NCI-H2107 (cell line): ENCODE results near the gene AMZ2.
"Not testable (repeated sequence)": the region's sequence is repeated elsewhere in the genome, so short reads cannot be mapped to it uniquely, and the experiment has no call there.

Experiments used
- DNase-seq: peaks from one replicate; lab custom pipeline; 2025; lab: John Stamatoyannopoulos, UW

Gene AMZ2

GRCh38 chr17:68220186-68220585 lies 27.7 kb upstream of the AMZ2 start:
- not testable (repeated sequence) for DNase-seq

- not testable (repeated sequence) for DNase-seq
Observed at GRCh38 chr17:68220786-68221185, 27.1 kb upstream of the AMZ2 start.

DNA sequence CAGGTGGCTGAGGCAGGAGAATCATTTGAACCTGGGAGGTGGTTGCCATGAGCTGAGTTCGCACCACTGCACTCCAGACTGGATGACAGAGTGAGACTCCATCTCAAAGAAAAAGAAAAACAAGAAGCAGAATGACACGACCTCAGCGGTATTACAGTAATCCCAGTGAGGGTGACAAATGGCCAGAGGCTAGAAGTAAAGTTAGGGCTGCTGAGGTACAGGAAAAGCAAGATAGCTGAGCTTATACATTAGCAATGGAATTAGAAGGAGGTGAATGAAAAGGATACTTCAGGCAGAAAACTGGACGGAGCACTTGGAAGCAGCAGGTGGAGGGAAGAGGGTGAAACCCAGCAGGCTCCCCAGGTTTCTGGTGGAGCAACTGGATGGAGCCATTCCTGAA lies 26.1 kb upstream of the AMZ2 start:
- DNase-seq = no peak

GRCh38 chr17:68222606-68223005 lies 25.2 kb upstream of the AMZ2 start:
- no peak for DNase-seq

DNA sequence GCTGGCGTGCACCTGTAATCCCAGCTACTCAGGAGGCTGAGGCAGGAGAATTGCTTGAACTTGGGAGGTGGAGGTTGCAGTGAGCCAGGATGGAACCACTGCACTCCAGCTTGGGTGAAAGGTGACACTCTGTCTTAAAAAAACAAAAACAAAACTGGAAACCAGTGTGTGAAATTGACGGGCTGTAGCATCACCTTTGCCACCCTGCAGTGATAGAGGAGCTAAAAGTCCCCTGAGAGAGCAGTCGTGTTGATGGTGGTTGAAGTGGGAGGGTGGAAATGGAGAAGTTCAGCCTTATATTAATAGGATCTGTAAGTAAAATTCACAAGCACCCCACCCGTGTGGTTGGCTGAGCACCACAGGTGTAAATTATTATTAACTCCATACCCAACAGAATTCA lies 22.8 kb upstream of the AMZ2 start:
- DNase-seq = not testable (repeated sequence)

GRCh38 chr17:68228039-68228680 lies 19.7 kb upstream of the AMZ2 start:
- DNase-seq = not testable (repeated sequence)

- no peak for DNase-seq
Observed at GRCh38 chr17:68228817-68229570, 18.8 kb upstream of the AMZ2 start.

DNA sequence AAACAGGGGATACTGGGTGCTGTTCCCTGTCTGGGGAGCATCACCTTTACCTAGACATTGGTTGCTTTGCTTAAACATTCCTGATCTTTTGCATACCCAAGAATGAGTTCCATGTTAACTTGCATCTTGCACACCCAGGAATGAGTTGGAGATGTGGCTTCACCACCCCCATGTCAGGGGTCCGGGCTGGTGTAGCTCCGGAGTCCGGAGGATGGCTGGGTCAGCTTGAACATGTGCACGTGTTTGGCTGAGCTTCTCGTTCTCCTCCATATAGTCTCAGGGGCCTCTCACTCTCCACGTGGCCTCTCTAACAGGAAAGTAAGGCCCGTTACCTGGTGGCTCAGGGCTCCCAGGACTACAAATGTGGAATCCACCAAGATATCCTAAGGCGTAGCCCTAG lies 18.2 kb upstream of the AMZ2 start:
- no peak for DNase-seq

GRCh38 chr17:68231131-68231530 lies 16.7 kb upstream of the AMZ2 start:
- DNase-seq = not testable (repeated sequence)

DNA sequence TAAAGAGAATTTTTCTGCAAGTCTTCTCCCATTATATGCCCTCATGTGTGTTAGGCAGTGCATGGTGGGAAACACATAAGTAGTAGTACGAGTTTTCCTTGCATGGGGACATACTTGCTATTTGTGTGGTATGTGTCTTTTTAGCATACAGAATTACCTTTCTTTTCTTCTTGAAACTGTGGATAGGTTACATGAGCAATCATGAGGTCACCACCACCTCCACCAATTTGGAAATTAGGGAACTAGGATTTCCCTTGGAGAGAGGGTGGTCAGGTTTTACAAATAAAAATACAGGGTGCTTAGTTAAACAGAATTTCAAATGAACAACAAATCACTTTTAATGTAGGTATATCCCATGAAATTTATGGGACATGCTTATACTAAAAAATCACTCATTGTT lies 16.3 kb upstream of the AMZ2 start:
- DNase-seq = no peak

DNA sequence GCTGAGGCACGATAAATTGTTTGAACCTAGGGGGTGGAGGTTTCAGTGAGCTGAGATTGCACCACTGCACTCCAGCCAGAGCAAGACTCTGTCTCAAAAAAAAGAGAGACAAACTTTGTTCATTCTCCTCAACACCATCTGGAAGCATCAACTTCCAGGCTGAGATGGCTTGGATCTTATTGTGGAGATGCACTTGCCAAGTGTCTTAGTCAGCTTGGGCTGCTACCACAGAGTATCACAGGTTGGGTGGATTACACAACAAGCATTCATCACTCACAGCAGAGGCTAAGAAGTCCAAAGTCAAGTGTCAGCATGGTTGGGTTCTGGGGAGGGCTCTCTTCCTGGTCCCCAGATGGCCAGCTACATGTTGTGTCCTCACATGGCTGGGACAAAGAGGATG lies 15.1 kb upstream of the AMZ2 start:
- not testable (repeated sequence) for DNase-seq

DNA sequence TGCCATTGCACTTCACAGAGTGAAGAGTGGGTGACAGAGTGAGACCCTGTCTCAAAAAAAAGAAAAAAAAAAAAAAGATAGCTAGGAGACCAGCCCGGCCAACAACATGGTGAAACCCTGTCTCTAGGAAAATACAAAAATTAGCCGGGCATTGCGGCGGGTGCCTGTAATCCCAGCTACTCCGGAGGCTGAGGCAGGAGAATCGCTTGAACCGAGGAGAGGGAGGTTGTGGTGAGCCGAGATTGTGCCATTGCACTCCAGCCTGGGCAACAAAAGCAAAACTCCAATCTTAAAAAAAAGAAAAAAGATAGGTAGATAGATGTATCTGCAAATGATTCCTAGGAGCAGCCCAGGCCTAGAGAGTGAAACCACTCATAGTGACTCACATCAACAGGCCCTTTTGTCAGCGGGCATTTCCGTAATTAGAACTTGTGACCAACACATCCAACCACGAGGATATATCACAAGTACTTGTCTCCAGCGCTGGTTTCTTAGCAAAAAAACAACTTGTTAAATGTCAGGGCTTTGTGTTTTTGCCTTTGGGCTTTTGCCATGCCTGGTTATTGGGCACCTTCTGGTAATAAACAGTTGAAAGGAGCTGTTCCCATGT lies 13.0 kb upstream of the AMZ2 start:
- DNase-seq = not testable (repeated sequence)

GRCh38 chr17:68235336-68235791 lies 12.5 kb upstream of the AMZ2 start:
- not testable (repeated sequence) for DNase-seq

DNA sequence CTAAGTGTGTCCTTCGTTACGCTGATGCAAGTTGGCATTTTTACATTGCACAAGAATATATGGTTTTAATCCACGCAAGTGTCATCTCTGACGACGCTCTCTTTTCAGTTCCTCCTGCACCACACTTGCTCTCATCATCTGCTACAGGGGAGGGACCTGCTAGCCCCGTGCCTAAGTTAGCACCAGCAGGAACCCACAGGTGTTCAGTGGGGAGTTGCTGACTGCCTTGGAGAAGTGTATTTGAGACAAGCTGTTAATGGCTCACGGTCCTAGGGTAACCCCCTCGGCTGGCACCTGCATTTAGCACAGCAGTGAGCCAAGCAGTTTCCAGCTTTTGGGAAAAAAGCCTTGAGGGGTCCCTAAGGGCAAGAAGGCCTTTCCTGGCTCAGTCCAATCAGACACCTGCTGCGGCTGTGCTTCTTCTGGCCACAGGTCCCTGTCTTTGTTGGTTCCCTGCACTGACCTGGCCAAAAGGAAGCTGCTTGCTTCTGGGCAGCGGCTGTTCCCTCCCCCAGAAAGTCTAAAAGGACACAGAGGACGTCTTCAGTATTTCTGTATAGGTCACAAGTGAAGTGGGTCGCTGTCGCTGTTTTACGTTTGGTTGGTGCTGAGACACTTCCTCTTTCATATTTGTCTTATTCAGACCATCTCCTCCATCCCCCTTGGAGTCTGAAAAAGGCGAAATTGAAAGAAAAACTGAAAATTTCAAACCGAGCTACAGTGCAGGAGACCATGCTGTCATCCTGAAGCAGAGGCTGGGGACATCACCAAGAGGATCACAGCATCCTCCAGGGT lies 10.3 kb upstream of the AMZ2 start:
- not testable (repeated sequence) for DNase-seq

GRCh38 chr17:68238164-68238870 lies 9.5 kb upstream of the AMZ2 start:
- DNase-seq = no peak

GRCh38 chr17:68238871-68239253 lies 9.0 kb upstream of the AMZ2 start:
- no peak for DNase-seq

DNA sequence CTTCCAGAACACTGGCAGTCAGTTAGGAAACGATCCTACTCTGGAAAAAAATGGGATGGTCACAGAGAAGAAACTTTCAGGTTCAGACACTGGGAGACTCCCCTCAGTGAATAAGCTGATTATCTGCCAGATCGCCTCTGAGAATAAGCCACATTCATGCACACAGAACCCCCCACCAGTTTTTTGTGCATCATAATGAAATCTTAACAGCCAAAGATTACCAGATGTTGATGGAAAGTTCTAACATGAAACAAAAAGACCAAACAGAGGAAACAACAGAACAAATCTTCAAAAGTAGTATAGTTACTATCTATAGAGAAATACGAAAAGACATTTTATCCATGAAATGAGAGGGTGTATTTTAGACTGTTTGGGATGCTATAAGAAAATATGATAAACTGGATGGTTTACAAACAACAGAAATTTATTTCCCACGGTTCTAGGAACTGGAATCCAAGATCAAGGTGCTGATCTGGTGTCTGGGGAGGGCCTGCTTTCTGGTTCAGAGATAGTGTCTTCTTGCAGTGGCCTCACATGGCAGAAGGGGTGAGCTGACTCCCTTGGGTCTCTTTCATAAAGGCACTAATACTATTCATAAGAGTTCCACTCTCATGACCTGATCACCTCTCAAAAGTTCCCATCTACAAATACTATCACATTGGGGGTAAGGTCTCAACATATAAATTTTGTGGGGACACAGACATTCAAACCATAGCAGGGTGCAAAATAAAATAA lies 8.0 kb upstream of the AMZ2 start:
- DNase-seq = no peak

DNA sequence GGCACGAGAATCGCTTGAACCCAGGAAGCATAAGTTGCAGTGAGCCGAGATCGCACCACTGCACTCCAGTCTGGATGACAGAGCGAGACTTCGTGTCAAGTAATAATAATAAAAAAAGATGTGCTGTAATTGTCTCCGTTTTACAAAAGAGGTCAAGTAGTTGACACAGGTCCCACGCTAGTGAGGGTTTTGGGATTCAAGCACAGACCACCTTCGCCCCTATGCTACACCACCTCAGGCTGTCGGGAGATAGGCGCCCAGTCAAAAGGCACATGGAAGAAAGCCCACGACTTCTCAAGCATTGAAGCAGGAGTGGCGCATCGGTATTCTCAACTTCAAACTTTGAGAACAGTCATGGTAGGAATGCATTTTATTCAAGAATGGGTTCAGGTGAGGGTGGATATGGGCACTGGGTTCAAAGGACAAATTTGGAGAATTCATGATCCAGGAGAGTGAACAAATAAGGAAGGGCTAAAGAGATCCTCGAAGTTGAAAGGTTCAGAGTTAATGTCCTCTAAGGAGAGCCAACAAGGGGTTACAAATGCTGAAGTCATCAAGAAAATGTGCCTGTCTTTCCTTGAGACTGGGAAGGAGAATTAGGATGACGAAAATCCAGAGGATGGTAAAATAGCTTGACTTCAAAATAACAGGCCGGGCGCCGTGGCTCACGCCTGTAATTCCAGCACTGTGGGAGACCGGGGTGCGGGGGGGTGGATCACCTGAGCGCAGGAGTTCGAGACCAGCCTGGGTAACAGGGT lies 1.4 kb upstream of the AMZ2 start:
- no peak for DNase-seq

- no peak for DNase-seq
Observed at GRCh38 chr17:68248199-68248825, 469 bp downstream of the AMZ2 start.

GRCh38 chr17:68248891-68249290 lies 1.0 kb downstream of the AMZ2 start:
- DNase-seq = no peak
